Keratinocyte (primary cell): ENCODE data around the gene TWIST2. TPM values are rescaled to one million over a fixed set of nuclear protein-coding genes. Genes with fewer than 3 reads are reported as not detected.

Experiments
- DNase-seq: peaks from one replicate; pipeline ENCODE4 v3.0.0-alpha.2; 2011; ENCODE audit warnings: low read depth, missing footprints, low spot score
- FAIRE-seq: peaks from 2 replicates; lab custom pipeline; 2011; peaks lifted over from hg19 to GRCh38; lab: Jason Lieb, UNC
- H2AFZ ChIP-seq: 2 replicates; pipeline ENCODE4 v1.6.0; 2012; ENCODE audit warnings: low read length, control low read depth, inconsistent platforms; ENCODE audit not compliant: control insufficient read depth
- H3K27ac ChIP-seq: 2 replicates; pipeline ENCODE4 v1.5.1; 2011; ENCODE audit warnings: low read length; ENCODE audit not compliant: control insufficient read depth, insufficient read depth
- H3K27me3 ChIP-seq: 3 replicates; pipeline ENCODE4 v1.6.0; 2011; ENCODE audit warnings: low read length; ENCODE audit not compliant: control insufficient read depth, insufficient read depth; ENCODE audit errors: extremely low read depth
- H3K36me3 ChIP-seq, 2 experiments: 2 replicates in 1 of 2; 3 replicates in 1 of 2; pipeline ENCODE4 v1.5.1; 2011; ENCODE audit warnings: low read length in 2 of 2, mild to moderate bottlenecking in 1 of 2; ENCODE audit not compliant: control insufficient read depth in 2 of 2, insufficient read depth in 2 of 2; ENCODE audit errors: extremely low read depth in 1 of 2
- H3K4me1 ChIP-seq: 3 replicates; pipeline ENCODE4 v1.5.1; 2011; ENCODE audit warnings: low read length; ENCODE audit not compliant: control insufficient read depth, insufficient read depth; ENCODE audit errors: extremely low read depth
- H3K4me2 ChIP-seq: 3 replicates; pipeline ENCODE4 v1.6.0; 2011; ENCODE audit warnings: low read depth, low read length; ENCODE audit not compliant: control insufficient read depth, insufficient read depth; ENCODE audit errors: extremely low read depth
- H3K4me3 ChIP-seq, 3 experiments: fragments of 200-600 bp in 1 of 3; sonication (generic) in 1 of 3; 2 replicates in 2 of 3; 3 replicates in 1 of 3; pipeline ENCODE4 v1.5.1; 2011 to 2016; ENCODE audit warnings: low read length in 3 of 3, mild to moderate bottlenecking in 3 of 3, control low read depth in 2 of 3, inconsistent platforms in 1 of 3, low read depth in 1 of 3, mixed read lengths in 1 of 3, mixed run types in 1 of 3, moderate library complexity in 1 of 3; ENCODE audit not compliant: control insufficient read depth in 2 of 3, insufficient read depth in 2 of 3; ENCODE audit errors: extremely low read depth in 1 of 3
- H3K79me2 ChIP-seq: 2 replicates; pipeline ENCODE4 v1.6.0; 2012; ENCODE audit warnings: low read length; ENCODE audit not compliant: control insufficient read depth, insufficient read depth
- H3K9ac ChIP-seq: 3 replicates; pipeline ENCODE4 v1.6.0; 2011; ENCODE audit warnings: low read length; ENCODE audit not compliant: control insufficient read depth, insufficient read depth; ENCODE audit errors: extremely low read depth
- H3K9me1 ChIP-seq: 3 replicates; pipeline ENCODE4 v1.6.0; 2011; ENCODE audit warnings: low read length; ENCODE audit not compliant: control insufficient read depth, insufficient read depth; ENCODE audit errors: extremely low read depth
- H3K9me3 ChIP-seq: 2 replicates; pipeline ENCODE4 v1.5.1; 2012; ENCODE audit warnings: low read depth, low read length; ENCODE audit not compliant: control insufficient read depth
- H4K20me1 ChIP-seq: 3 replicates; pipeline ENCODE4 v1.6.0; 2011; ENCODE audit warnings: low read length; ENCODE audit not compliant: control insufficient read depth, insufficient read depth; ENCODE audit errors: extremely low read depth
- EZH2 ChIP-seq: IDR thresholded peaks from one replicate; pipeline ENCODE4 v1.6.1; 2012; ENCODE audit warnings: inconsistent platforms, mild to moderate bottlenecking, low read length, moderate library complexity
- dilution Hi-C: fragments of 300-500 bp; cut with MboI; formaldehyde crosslinking; loops from one replicate; pipeline ENCODE4 v1.7.0; 2020; ENCODE audit warnings: low sequenced_read_pairs; ENCODE audit not compliant: extremely low pct_ligation_motif_present
- polyA plus RNA-seq, 5 experiments: library from polyadenylated mRNA; depleted of rRNA in 3 of 5; stranded (reverse) in 3 of 5; stranded (forward) in 1 of 5; unstranded in 1 of 5; fragments of >200 nt; gene quantifications; 1 replicate in 1 of 5; 2 replicates in 3 of 5; 3 replicates in 1 of 5; pipeline versions ENCODE4 v1.2.1 to v1.2.3, GENCODE V29; 2011 to 2012; ENCODE audit warnings: missing spikeins in 2 of 5, low read depth in 1 of 5, low replicate concordance in 1 of 5
- TF ChIP-seq, protein P1 (sequence below), 3 experiments: IDR thresholded peaks in 1 of 3; conservative IDR thresholded peaks in 1 of 3; optimal IDR thresholded peaks in 1 of 3; 2 replicates in 2 of 3; 3 replicates in 1 of 3; pipeline versions ENCODE3 to v1.5.1; 2011; ENCODE audit warnings: low read length in 3 of 3, mild to moderate bottlenecking in 3 of 3, moderate library complexity in 2 of 3, control low read depth in 1 of 3, inconsistent platforms in 1 of 3; ENCODE audit not compliant: insufficient read depth in 2 of 3; ENCODE audit errors: extremely low read depth in 1 of 3

The TWIST2 gene
- polyA plus RNA-seq, 1 donor (not counting 4 experiments of a cell fraction or from before 2014, with no cell fraction given) = 5.5 TPM

DNA sequence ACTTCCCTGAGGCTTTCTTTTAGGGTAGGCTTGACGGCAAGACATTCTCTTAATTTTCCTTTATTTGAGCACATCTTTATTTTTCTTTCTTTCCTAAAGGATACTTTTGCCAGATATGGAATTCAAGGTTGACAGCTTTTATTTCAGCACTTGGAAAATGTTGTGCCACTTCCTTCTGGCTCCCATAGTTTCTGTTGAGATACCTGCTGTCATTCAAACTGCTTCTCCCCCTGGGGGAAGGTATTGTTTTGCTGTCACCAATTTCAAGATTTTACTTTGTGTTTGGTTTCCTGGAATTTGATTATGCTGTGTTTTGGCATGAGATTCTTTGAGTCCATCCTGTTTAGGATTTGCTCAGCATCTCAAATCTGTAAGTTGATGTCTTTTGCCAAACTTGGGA lies 39.1 kb upstream of the TWIST2 start:
- Histone ChIP-seq H3K27me3 (peaks cover 10% of the 10 kb centered on the region), H3K4me2 (no peak overlapping the region), H3K4me3 (no peak overlapping the region), H3K36me3 (no peaks in the 10 kb centered on the region), H4K20me1 (no peaks in the 10 kb centered on the region), H3K27ac (no peak overlapping the region), H3K9me3 (peaks cover 4% of the 10 kb centered on the region), H3K9me1 (no peaks in the 10 kb centered on the region), H3K79me2 (no peaks in the 10 kb centered on the region), H3K9ac (no peak overlapping the region), H2AFZ (no peak overlapping the region), H3K4me1 (no peaks in the 10 kb centered on the region)
- DNase-seq (no peak), FAIRE-seq (no peak)
- TF ChIP-seq, protein P1, sequence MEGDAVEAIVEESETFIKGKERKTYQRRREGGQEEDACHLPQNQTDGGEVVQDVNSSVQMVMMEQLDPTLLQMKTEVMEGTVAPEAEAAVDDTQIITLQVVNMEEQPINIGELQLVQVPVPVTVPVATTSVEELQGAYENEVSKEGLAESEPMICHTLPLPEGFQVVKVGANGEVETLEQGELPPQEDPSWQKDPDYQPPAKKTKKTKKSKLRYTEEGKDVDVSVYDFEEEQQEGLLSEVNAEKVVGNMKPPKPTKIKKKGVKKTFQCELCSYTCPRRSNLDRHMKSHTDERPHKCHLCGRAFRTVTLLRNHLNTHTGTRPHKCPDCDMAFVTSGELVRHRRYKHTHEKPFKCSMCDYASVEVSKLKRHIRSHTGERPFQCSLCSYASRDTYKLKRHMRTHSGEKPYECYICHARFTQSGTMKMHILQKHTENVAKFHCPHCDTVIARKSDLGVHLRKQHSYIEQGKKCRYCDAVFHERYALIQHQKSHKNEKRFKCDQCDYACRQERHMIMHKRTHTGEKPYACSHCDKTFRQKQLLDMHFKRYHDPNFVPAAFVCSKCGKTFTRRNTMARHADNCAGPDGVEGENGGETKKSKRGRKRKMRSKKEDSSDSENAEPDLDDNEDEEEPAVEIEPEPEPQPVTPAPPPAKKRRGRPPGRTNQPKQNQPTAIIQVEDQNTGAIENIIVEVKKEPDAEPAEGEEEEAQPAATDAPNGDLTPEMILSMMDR (optimal IDR thresholded peaks at IDR 0.05 in 1 of 3, IDR thresholded peaks at IDR 0.05 in 1 of 3, conservative IDR thresholded peaks at IDR 0.05 in 1 of 3; ENCODE audit: extremely low read depth in 1 of 3, insufficient read depth in 2 of 3, low read length in 3 of 3) = no peak
- TF ChIP-seq EZH2 = no peak
- dilution Hi-C loops = no loop called here

DNA sequence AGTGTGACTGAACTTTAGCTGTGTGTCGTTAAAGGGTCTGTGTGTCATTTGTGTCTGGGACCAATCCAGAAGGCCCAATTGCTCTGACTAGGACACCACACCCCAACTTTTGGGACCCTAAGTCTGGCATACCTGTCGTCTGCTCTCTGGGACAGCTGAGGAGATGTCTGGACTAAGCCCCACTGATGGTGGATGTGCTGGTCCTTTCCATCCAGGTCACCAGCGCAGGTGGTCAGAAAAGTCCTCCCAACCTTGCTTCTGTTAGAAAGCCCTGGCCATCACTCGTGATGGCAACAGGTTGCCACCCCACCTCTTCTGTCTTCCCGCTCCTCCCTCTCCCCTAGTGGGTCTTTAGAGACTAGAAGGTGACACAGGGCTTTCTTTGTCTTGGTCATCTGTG lies 37.6 kb upstream of the TWIST2 start:
- Histone ChIP-seq H3K9me1 (no peaks in the 10 kb centered on the region), H3K9me3 (peaks cover 4% of the 10 kb centered on the region), H3K27me3 (peaks cover 3% of the 10 kb centered on the region), H3K4me2 (no peak overlapping the region), H2AFZ (no peak overlapping the region), H3K9ac (no peak overlapping the region), H3K4me1 (no peaks in the 10 kb centered on the region), H3K79me2 (no peaks in the 10 kb centered on the region), H4K20me1 (no peaks in the 10 kb centered on the region), H3K36me3 (no peaks in the 10 kb centered on the region), H3K27ac (no peak overlapping the region), H3K4me3 (no peak overlapping the region)
- dilution Hi-C loops = no loop called here
- FAIRE-seq = no peak
- TF ChIP-seq, protein P1 (optimal IDR thresholded peaks at IDR 0.05 in 1 of 3, IDR thresholded peaks at IDR 0.05 in 1 of 3, conservative IDR thresholded peaks at IDR 0.05 in 1 of 3; ENCODE audit: extremely low read depth in 1 of 3, insufficient read depth in 2 of 3, low read length in 3 of 3) = no peak
- no peak for TF ChIP-seq EZH2
- no peak for DNase-seq
